Bronchial epithelial cell (primary cell): Measurements from ENCODE around the gene DROSHA. TPM values are rescaled to one million over a fixed set of nuclear protein-coding genes. Genes with fewer than 3 reads are reported as not detected.

Experiments
- DNase-seq: peaks from one replicate; pipeline ENCODE4 v3.0.0-alpha.2; 2010; ENCODE audit warnings: low read depth
- FAIRE-seq: peaks from 2 replicates; lab custom pipeline; 2011; peaks lifted over from hg19 to GRCh38; lab: Jason Lieb, UNC
- H3K27me3 ChIP-seq: 2 replicates; pipeline ENCODE4 v1.5.1; 2011; ENCODE audit warnings: low read length; ENCODE audit not compliant: control insufficient read depth, insufficient read depth
- H3K36me3 ChIP-seq: 2 replicates; pipeline ENCODE4 v1.5.1; 2011; ENCODE audit warnings: low read length; ENCODE audit not compliant: control insufficient read depth, insufficient read depth
- H3K4me3 ChIP-seq: 2 replicates; pipeline ENCODE4 v1.5.1; 2011; ENCODE audit warnings: mild to moderate bottlenecking, low read depth, low read length, control low read depth
- total RNA-seq: library from RNA; depleted of rRNA; stranded (reverse); fragments of >200 nt; gene quantifications from 2 replicates; pipeline ENCODE4 v1.2.1, GENCODE V29; 2014
- TF ChIP-seq, protein P1 (sequence below): IDR thresholded peaks from 2 replicates; pipeline ENCODE4 v1.5.1; 2011; ENCODE audit warnings: mild to moderate bottlenecking, moderate library complexity, low read length, control low read depth, inconsistent platforms; ENCODE audit not compliant: insufficient read depth, severe bottlenecking

The DROSHA gene
- total RNA-seq, 1 donor from 2014 or later, result 30.8 TPM

DNA sequence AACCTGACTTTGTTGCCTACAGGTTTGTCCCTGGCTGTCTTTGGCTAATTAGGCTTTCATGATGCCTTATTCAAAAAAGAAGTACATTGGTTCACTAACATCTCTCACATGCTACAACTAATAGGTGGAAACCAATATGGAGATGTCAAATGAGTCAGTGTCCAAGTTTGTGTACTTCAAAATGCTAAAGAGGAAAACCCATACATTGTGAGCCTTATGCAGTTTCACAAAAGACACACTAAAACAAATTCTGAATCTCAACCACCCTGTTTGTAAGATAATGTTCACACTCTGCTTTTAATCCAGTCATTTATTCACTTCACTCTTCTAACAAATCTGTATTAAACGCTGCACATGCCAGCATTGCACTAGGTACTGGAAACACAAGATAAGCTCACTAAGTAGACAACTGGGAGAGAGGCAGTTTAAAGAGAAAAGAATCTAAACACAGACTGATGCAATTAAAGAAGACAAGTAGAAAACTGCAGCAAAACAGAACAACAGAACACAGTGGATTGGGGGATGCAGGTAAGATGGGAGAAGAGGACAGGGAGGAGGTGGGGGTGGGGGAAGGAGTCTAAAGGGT is 104.1 kb downstream of the DROSHA start:
- TF ChIP-seq, protein P1, sequence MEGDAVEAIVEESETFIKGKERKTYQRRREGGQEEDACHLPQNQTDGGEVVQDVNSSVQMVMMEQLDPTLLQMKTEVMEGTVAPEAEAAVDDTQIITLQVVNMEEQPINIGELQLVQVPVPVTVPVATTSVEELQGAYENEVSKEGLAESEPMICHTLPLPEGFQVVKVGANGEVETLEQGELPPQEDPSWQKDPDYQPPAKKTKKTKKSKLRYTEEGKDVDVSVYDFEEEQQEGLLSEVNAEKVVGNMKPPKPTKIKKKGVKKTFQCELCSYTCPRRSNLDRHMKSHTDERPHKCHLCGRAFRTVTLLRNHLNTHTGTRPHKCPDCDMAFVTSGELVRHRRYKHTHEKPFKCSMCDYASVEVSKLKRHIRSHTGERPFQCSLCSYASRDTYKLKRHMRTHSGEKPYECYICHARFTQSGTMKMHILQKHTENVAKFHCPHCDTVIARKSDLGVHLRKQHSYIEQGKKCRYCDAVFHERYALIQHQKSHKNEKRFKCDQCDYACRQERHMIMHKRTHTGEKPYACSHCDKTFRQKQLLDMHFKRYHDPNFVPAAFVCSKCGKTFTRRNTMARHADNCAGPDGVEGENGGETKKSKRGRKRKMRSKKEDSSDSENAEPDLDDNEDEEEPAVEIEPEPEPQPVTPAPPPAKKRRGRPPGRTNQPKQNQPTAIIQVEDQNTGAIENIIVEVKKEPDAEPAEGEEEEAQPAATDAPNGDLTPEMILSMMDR, result no peak
- no peak overlapping the region for H3K4me3 ChIP-seq
- no peaks in the 10 kb centered on the region for H3K36me3 ChIP-seq
- FAIRE-seq, result no peak
- no peak for DNase-seq
- no peaks in the 10 kb centered on the region for H3K27me3 ChIP-seq

DNA sequence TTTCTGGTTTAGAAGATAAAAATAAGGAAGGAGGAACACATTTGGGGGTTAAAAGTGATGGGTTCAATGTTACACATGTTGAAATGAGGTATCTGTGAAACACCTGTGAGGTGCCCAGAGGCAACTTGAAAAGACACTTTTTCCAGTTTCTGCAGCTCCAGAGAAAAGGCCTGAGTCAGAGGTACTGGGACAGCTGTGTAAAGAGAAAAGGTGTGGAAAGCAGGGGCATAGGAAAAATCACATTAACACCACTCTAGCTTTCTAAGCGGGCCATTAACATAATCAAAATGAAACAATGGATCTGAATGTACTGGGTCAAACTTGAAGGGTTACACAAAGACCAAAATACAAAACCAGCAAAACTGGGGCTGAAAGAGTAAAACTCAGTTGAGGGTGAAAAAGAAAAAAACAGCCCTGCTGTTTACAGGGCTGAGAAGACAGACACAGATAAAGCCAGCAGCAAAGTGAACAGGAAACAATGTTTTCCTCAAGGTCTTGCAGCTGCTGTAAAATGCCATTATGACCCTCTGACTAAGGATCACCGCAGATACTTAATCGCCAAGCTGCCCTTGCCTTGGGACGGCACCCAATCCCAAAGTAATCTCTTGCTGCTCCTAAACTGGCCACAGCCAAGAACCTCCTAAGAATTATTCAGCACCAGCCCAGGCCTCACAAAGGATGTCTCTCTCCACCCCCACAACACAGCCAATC is 104.7 kb downstream of the DROSHA start:
- DNase-seq, result no peak
- Histone ChIP-seq H3K36me3 (peaks cover 1% of the 10 kb centered on the region), H3K4me3 (no peak overlapping the region), H3K27me3 (no peaks in the 10 kb centered on the region)
- TF ChIP-seq, protein P1, result no peak
- peak; percentile 52 for FAIRE-seq

DNA sequence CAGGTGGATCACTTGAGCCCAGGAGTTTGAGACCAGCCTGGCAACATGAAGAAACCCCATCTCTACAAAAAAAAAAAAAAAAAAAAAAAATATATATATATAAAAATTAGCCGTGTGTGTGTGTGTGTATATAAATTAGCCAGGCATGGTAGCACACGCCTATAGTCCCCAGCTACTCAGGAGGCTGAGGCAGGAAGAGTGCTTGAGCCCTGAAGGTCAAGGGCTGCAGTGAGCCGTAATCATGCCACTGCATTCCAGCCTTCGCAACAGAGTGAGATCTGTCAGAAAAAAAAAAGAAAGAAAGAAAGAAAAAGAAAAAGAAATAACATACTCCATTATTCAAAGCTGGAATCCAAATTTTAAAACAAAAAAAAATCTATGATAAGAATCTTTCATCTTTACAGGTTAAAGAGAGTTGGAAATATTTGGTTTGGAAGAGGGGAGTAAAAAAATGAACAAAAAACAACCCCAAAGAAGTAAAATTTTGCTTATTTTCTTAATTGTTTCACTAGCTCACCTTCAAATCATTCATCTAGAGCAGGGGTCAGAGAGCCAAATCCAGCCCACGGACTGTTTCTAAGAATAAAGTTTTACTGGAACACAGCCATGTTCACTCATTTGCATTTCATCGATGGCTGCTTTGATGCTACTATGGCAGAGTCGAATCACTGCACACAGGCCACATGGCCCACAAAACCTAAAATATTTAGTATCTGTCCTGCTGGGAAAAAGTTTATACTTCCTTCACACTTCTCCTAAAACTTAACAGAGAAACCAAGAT is 109.9 kb downstream of the DROSHA start:
- Histone ChIP-seq H3K27me3 (no peaks in the 10 kb centered on the region), H3K36me3 (peaks cover 4% of the 10 kb centered on the region), H3K4me3 (no peak overlapping the region)
- DNase-seq (no peak), FAIRE-seq (no peak)
- TF ChIP-seq, protein P1, result no peak

DNA sequence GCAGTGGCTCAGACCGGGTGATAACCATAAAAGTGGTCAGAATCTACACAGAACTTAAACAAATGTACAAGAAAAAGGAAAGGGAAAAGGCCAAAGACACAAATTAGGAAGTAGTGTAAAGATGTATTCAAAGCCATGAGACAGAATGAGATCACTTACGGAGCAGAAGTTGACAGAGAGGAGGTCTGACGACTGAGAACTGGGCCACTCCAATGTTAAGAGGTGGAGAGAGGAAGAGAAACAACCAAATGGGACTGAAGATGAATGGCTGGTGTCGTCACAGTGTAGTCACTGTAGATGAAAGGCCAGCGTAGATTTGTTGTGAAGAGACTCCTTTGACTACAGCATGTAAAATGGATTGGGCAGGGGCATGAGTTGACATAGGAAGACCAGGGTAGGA is 114.4 kb downstream of the DROSHA start:
- DNase-seq, result no peak
- Histone ChIP-seq H3K27me3 (no peaks in the 10 kb centered on the region), H3K36me3 (peaks cover 4% of the 10 kb centered on the region), H3K4me3 (no peak overlapping the region)
- FAIRE-seq, result no peak
- TF ChIP-seq, protein P1, result no peak

DNA sequence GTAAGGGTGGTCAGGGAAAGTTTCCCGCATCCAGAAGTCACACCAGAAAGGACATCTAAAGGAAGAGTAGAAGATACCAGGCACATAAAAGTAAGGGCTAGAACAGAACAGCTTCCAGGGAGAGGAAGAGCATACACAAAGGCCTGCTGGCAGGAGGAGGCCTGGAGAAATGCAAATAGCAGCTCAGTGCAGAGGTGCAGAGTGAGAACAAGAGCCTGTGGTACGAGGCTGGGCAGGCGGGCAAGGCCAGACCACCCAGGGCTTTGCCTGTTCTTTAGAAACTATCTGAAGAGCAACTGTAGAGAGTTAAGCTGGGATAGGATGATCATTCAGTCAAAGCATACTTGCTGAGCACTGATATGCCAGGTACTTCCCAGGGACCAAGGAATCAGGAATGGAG is 115.3 kb downstream of the DROSHA start:
- TF ChIP-seq, protein P1, result no peak
- Histone ChIP-seq H3K4me3 (no peak overlapping the region), H3K36me3 (peaks cover 4% of the 10 kb centered on the region), H3K27me3 (no peaks in the 10 kb centered on the region)
- no peak for DNase-seq
- no peak for FAIRE-seq
